ENCODE measurements around the gene CNGB1. TPM values are rescaled to one million over a fixed set of nuclear protein-coding genes. Genes with fewer than 3 reads are reported as not detected.
A peak's percentile ranks its signal among the peaks of the same experiment; 100 is the strongest.

The CNGB1 gene
- total RNA-seq, 1 donor from 2014 or later, result not detected

GRCh38 chr16:57846078-57846697 lies 124.7 kb downstream of the CNGB1 start:
- TF ChIP-seq CTCF (IDR thresholded peaks at IDR 0.05; ENCODE audit: unreplicated experiment), result no peak
- Mint-ChIP-seq H3K4me1 (ENCODE audit: unreplicated experiment) (peaks cover 8% of the 10 kb centered on the region), H3K27ac (ENCODE audit: unreplicated experiment) (peak overlapping the region; percentile 22), H3K36me3 (ENCODE audit: low read depth, unreplicated experiment) (peaks cover 3% of the 10 kb centered on the region), H3K4me3 (ENCODE audit: unreplicated experiment) (no peak overlapping the region), H3K27me3 (ENCODE audit: unreplicated experiment) (peaks cover 1% of the 10 kb centered on the region), H3K9me3 (ENCODE audit: unreplicated experiment) (no peaks in the 10 kb centered on the region)
- no peak for DNase-seq (ENCODE audit: low spot score)

DNA sequence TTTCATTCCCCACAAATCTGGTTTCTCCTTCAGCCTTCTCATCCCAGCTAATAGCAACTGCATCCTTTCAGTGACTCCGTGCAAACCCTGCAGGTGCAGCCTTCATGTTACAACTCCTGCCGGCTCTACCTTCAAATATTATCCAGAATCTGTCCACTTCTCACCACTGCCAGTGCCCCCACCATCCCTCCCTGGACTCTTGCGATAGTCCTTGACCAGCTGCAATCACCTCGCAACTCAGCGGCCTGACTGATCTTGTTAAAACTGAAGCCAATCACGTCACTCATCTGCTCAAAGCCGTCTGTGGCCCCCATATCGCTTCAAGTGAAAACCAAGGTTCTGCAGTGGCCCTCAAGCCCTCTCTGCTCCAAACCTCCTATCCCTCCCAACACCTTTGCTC lies 125.8 kb downstream of the CNGB1 start:
- Mint-ChIP-seq H3K9me3 (ENCODE audit: unreplicated experiment) (no peaks in the 10 kb centered on the region), H3K4me1 (ENCODE audit: unreplicated experiment) (peaks cover 8% of the 10 kb centered on the region), H3K27ac (ENCODE audit: unreplicated experiment) (peak overlapping the region; percentile 5), H3K36me3 (ENCODE audit: low read depth, unreplicated experiment) (peaks cover 3% of the 10 kb centered on the region), H3K27me3 (ENCODE audit: unreplicated experiment) (peaks cover 3% of the 10 kb centered on the region), H3K4me3 (ENCODE audit: unreplicated experiment) (no peak overlapping the region)
- DNase-seq (ENCODE audit: low spot score), result no peak
- no peak for TF ChIP-seq CTCF (IDR thresholded peaks at IDR 0.05; ENCODE audit: unreplicated experiment)

DNA sequence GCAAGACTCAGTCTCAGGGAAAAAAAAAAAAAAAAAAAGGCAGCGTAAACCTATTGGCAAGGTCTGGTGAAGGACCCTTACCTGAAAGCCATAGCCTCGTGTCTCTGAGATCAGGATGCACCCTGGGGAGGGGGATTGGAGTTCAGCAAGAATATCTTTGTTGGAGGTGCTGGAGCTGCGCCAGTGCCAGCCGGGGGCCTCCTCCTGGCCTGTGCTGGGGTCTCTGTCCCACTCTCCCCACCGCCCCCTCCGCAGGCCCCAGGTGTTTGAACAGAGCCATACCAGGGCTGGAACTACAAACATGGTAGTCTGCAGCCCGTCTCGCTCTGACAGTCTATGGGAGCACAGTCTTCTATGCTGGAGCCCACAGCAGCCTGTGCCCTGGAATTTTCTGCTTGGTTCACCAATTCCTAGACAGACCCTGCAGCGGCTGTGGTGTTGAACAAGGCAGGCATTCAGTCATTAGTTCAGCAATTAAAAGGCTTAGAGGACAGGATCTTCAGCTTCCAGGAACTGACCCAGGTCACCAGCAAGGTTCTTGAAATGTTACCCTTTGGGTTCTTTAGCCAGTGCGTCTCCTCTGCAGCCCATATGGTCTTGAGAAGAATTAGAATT lies 126.4 kb downstream of the CNGB1 start:
- DNase-seq (ENCODE audit: low spot score), result no peak
- peaks cover 3% of the 10 kb centered on the region for H3K36me3 Mint-ChIP-seq (ENCODE audit: low read depth, unreplicated experiment)
- H3K9me3 Mint-ChIP-seq (ENCODE audit: unreplicated experiment), result no peaks in the 10 kb centered on the region
- no peak for TF ChIP-seq CTCF (IDR thresholded peaks at IDR 0.05; ENCODE audit: unreplicated experiment)
- no peak overlapping the region for H3K27ac Mint-ChIP-seq (ENCODE audit: unreplicated experiment)
- H3K4me1 Mint-ChIP-seq (ENCODE audit: unreplicated experiment), result peaks cover 8% of the 10 kb centered on the region
- H3K27me3 Mint-ChIP-seq (ENCODE audit: unreplicated experiment), result peaks cover 3% of the 10 kb centered on the region
- no peak overlapping the region for H3K4me3 Mint-ChIP-seq (ENCODE audit: unreplicated experiment)

DNA sequence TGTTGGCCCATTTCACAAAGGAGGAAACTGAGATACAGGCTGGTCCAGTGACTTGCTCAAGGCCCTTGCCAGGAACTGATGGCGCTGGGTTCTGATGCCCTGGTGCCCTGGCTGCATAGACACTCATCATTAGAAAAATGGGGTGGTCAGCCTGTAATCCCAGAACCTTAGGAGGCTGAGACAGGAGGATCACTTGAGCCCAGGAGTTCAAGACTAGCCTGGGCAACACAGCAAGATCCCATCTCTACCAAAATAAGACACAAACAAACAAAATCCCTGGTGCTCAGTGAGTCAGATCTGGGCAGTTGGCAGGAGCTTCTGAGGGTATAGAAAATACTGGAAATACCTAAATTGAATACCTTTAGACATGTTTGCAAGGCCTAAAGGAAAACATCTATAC lies 127.5 kb downstream of the CNGB1 start:
- H3K4me1 Mint-ChIP-seq (ENCODE audit: unreplicated experiment), result peaks cover 9% of the 10 kb centered on the region
- no peak for DNase-seq (ENCODE audit: low spot score)
- no peaks in the 10 kb centered on the region for H3K9me3 Mint-ChIP-seq (ENCODE audit: unreplicated experiment)
- no peak overlapping the region for H3K4me3 Mint-ChIP-seq (ENCODE audit: unreplicated experiment)
- peaks cover 3% of the 10 kb centered on the region for H3K27me3 Mint-ChIP-seq (ENCODE audit: unreplicated experiment)
- peaks cover 3% of the 10 kb centered on the region for H3K36me3 Mint-ChIP-seq (ENCODE audit: low read depth, unreplicated experiment)
- TF ChIP-seq CTCF (IDR thresholded peaks at IDR 0.05; ENCODE audit: unreplicated experiment), result no peak
- no peak overlapping the region for H3K27ac Mint-ChIP-seq (ENCODE audit: unreplicated experiment)

DNA sequence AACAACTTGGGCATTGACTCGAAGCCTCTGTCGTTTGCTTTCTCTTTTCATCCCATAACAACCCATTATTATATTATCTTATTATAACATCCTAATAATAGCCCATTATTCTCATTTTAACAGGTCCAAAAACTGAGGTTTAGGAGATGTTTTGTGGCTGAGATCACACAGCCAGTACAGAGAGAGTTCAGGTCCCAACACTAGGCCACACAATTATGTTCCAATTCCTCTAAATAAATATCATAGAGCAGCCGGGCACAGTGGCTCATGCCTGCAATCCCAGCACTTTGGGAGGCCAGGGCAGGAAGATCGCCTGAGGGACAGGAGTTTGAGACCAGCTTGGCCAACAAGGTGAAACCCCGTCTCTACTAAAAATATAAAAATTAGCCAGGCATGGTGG lies 128.3 kb downstream of the CNGB1 start:
- H3K27me3 Mint-ChIP-seq (ENCODE audit: unreplicated experiment), result peaks cover 3% of the 10 kb centered on the region
- no peaks in the 10 kb centered on the region for H3K9me3 Mint-ChIP-seq (ENCODE audit: unreplicated experiment)
- no peak overlapping the region for H3K4me3 Mint-ChIP-seq (ENCODE audit: unreplicated experiment)
- H3K4me1 Mint-ChIP-seq (ENCODE audit: unreplicated experiment), result peaks cover 9% of the 10 kb centered on the region
- no peak for TF ChIP-seq CTCF (IDR thresholded peaks at IDR 0.05; ENCODE audit: unreplicated experiment)
- peaks cover 3% of the 10 kb centered on the region for H3K36me3 Mint-ChIP-seq (ENCODE audit: low read depth, unreplicated experiment)
- no peak overlapping the region for H3K27ac Mint-ChIP-seq (ENCODE audit: unreplicated experiment)
- DNase-seq (ENCODE audit: low spot score), result no peak
